GM15510 (cell line): ENCODE data around the gene CMYA5.

Source experiments
- POLR2A ChIP-seq: IDR thresholded peaks from 3 replicates; pipeline ENCODE4 v1.6.1; 2011; ENCODE audit warnings: borderline replicate concordance; ENCODE audit not compliant: insufficient read length; ENCODE audit errors: extremely low read depth

The CMYA5 gene

GRCh38 chr5:79729679-79730078, 40.0 kb downstream of the CMYA5 start:
- TF ChIP-seq POLR2A = no peak

GRCh38 chr5:79730564-79730963, 40.9 kb downstream of the CMYA5 start:
- TF ChIP-seq POLR2A = no peak

- no peak for TF ChIP-seq POLR2A
These were observed 42.1 kb downstream of the CMYA5 start for GRCh38 chr5:79731775-79732174.

- TF ChIP-seq POLR2A = no peak
These were observed 47.2 kb downstream of the CMYA5 start for GRCh38 chr5:79736528-79737514.

GRCh38 chr5:79738349-79738748, 48.7 kb downstream of the CMYA5 start:
- TF ChIP-seq POLR2A = no peak

GRCh38 chr5:79742549-79743136, 53.0 kb downstream of the CMYA5 start:
- TF ChIP-seq POLR2A = no peak

- no peak for TF ChIP-seq POLR2A
These were observed 54.4 kb downstream of the CMYA5 start for GRCh38 chr5:79743846-79744605.

- no peak for TF ChIP-seq POLR2A
These were observed 55.6 kb downstream of the CMYA5 start for GRCh38 chr5:79745255-79745654.

- TF ChIP-seq POLR2A = no peak
These were observed 57.3 kb downstream of the CMYA5 start for GRCh38 chr5:79746642-79747569.

GRCh38 chr5:79750611-79751510, 61.2 kb downstream of the CMYA5 start:
- TF ChIP-seq POLR2A = no peak

GRCh38 chr5:79753092-79753491, 63.5 kb downstream of the CMYA5 start:
- no peak for TF ChIP-seq POLR2A

GRCh38 chr5:79753877-79754645, 64.4 kb downstream of the CMYA5 start:
- TF ChIP-seq POLR2A = no peak
